Measurements from ENCODE around the gene MMP2.

MMP2 gene

GRCh38 chr16:55492756-55493380 is 13.9 kb downstream of the MMP2 start:
- H3K27ac ChIP-seq (ENCODE audit: low read depth, low read length), result no peak overlapping the region
- no peak overlapping the region for H2AFZ ChIP-seq (ENCODE audit: low read depth, low read length, severe bottlenecking)
- no peak overlapping the region for H3K4me2 ChIP-seq (ENCODE audit: low read depth, low read length, poor library complexity, severe bottlenecking)
- TF ChIP-seq EZH2phosphoT487 (conservative IDR thresholded peaks at IDR 0.05; ENCODE audit: low read length) (no peak), CTCF (IDR thresholded peaks at IDR 0.05; ENCODE audit: insufficient read depth, low read length, poor library complexity, severe bottlenecking) (no peak)
- H3K9me2 ChIP-seq (replicated peaks; ENCODE audit: insufficient read depth, low read length), result no peaks in the 10 kb centered on the region
- no peaks in the 10 kb centered on the region for H3K27me3 ChIP-seq (ENCODE audit: low read length)
- no peaks in the 10 kb centered on the region for H4K20me1 ChIP-seq (ENCODE audit: low read depth, low read length)
- H3K9me3 ChIP-seq (ENCODE audit: insufficient read depth, low read length), result no peaks in the 10 kb centered on the region
- no peak overlapping the region for H3K4me3 ChIP-seq (ENCODE audit: insufficient read depth, low read length, poor library complexity, severe bottlenecking)
- no peaks in the 10 kb centered on the region for H3F3A ChIP-seq (ENCODE audit: insufficient read depth)
- no peaks in the 10 kb centered on the region for H3K79me2 ChIP-seq (ENCODE audit: insufficient read depth, low read length)
- no peak overlapping the region for H3K9ac ChIP-seq (ENCODE audit: low read length)
- no peaks in the 10 kb centered on the region for H3K36me3 ChIP-seq (ENCODE audit: low read length)

GRCh38 chr16:55494994-55495421 is 16.0 kb downstream of the MMP2 start:
- Histone ChIP-seq H3K9me2 (replicated peaks; ENCODE audit: insufficient read depth, low read length) (no peaks in the 10 kb centered on the region), H3K36me3 (ENCODE audit: low read length) (no peaks in the 10 kb centered on the region), H3K9me3 (ENCODE audit: insufficient read depth, low read length) (no peaks in the 10 kb centered on the region), H4K20me1 (ENCODE audit: low read depth, low read length) (no peaks in the 10 kb centered on the region), H3F3A (ENCODE audit: insufficient read depth) (no peaks in the 10 kb centered on the region), H3K9ac (ENCODE audit: low read length) (no peak overlapping the region), H3K79me2 (ENCODE audit: insufficient read depth, low read length) (no peaks in the 10 kb centered on the region), H3K4me2 (ENCODE audit: low read depth, low read length, poor library complexity, severe bottlenecking) (no peak overlapping the region), H3K27me3 (ENCODE audit: low read length) (no peaks in the 10 kb centered on the region), H3K4me3 (ENCODE audit: insufficient read depth, low read length, poor library complexity, severe bottlenecking) (no peak overlapping the region), H3K27ac (ENCODE audit: low read depth, low read length) (no peak overlapping the region), H2AFZ (ENCODE audit: low read depth, low read length, severe bottlenecking) (no peak overlapping the region)
- no peak for TF ChIP-seq CTCF (IDR thresholded peaks at IDR 0.05; ENCODE audit: insufficient read depth, low read length, poor library complexity, severe bottlenecking)
- no peak for TF ChIP-seq EZH2phosphoT487 (conservative IDR thresholded peaks at IDR 0.05; ENCODE audit: low read length)

- Histone ChIP-seq H3K27me3 (ENCODE audit: low read length) (no peaks in the 10 kb centered on the region), H3K36me3 (ENCODE audit: low read length) (no peaks in the 10 kb centered on the region), H3K9me3 (ENCODE audit: insufficient read depth, low read length) (no peaks in the 10 kb centered on the region), H2AFZ (ENCODE audit: low read depth, low read length, severe bottlenecking) (no peak overlapping the region), H3K4me3 (ENCODE audit: insufficient read depth, low read length, poor library complexity, severe bottlenecking) (no peak overlapping the region), H3K79me2 (ENCODE audit: insufficient read depth, low read length) (no peaks in the 10 kb centered on the region), H4K20me1 (ENCODE audit: low read depth, low read length) (no peaks in the 10 kb centered on the region), H3K4me2 (ENCODE audit: low read depth, low read length, poor library complexity, severe bottlenecking) (no peak overlapping the region), H3K27ac (ENCODE audit: low read depth, low read length) (no peak overlapping the region), H3F3A (ENCODE audit: insufficient read depth) (no peaks in the 10 kb centered on the region), H3K9me2 (replicated peaks; ENCODE audit: insufficient read depth, low read length) (no peaks in the 10 kb centered on the region), H3K9ac (ENCODE audit: low read length) (no peak overlapping the region)
- no peak for TF ChIP-seq CTCF (IDR thresholded peaks at IDR 0.05; ENCODE audit: insufficient read depth, low read length, poor library complexity, severe bottlenecking)
- TF ChIP-seq EZH2phosphoT487 (conservative IDR thresholded peaks at IDR 0.05; ENCODE audit: low read length), result no peak
Measured at GRCh38 chr16:55495616-55496289, 16.8 kb downstream of the MMP2 start.
